HG03139 (cell line): Measurements from ENCODE around the gene PACSIN3.
"Not testable (repeated sequence)": the region's sequence is repeated elsewhere in the genome, so short reads cannot be mapped to it uniquely, and the experiment has no call there.

Experiments
- ATAC-seq: cut with Tn5 transposase; IDR thresholded peaks from one replicate; pipeline ENCODE4 v1.9.1; 2021; ENCODE audit not compliant: unreplicated experiment

PACSIN3 gene

DNA sequence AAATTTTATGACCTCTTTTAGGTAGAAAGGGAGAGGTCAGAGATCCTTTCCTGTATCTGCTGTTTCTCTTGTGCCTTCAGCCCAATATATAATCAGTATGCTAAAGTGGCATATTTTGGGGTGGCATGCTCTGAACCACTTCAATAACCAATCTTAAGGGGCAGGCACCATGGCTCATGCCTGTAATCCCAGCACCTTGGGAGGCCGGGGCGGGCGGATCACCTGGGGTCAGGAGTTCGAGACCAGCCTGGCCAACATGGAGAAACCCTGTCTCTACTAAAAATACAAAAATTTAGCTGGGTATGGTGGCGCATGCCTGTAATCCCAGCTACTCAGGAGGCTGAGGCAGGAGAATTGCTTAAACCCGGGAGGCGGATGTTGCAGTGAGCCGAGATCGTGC is 11.9 kb upstream of the PACSIN3 start:
- ATAC-seq = not testable (repeated sequence)

- no peak for ATAC-seq
Observed at GRCh38 chr11:47192111-47192510, 5.9 kb upstream of the PACSIN3 start.

DNA sequence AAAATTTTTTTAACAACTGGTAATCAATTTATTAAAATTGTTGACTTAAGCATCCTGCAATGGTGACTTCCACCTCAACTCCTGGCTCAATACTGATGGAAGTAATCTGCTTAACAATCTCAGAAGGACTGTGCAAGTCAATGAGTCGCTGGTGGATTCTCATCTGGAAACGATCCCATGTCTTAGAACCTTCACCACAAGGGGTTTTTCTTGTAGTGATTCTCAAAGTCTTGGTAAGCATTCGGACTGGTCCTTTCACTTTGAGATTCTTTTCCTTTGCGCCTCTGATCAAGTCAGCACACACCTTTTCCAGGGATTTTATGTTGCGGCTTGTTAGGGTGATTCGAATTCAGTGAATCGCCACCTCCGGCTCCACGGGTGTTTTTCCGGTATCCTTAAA is 4.9 kb upstream of the PACSIN3 start:
- not testable (repeated sequence) for ATAC-seq

GRCh38 chr11:47189100-47189834 is 3.0 kb upstream of the PACSIN3 start:
- ATAC-seq = no peak

- ATAC-seq = no peak
Observed at GRCh38 chr11:47188259-47188658, 2.0 kb upstream of the PACSIN3 start.

- ATAC-seq = no peak
Observed at GRCh38 chr11:47187723-47188122, 1.5 kb upstream of the PACSIN3 start.

DNA sequence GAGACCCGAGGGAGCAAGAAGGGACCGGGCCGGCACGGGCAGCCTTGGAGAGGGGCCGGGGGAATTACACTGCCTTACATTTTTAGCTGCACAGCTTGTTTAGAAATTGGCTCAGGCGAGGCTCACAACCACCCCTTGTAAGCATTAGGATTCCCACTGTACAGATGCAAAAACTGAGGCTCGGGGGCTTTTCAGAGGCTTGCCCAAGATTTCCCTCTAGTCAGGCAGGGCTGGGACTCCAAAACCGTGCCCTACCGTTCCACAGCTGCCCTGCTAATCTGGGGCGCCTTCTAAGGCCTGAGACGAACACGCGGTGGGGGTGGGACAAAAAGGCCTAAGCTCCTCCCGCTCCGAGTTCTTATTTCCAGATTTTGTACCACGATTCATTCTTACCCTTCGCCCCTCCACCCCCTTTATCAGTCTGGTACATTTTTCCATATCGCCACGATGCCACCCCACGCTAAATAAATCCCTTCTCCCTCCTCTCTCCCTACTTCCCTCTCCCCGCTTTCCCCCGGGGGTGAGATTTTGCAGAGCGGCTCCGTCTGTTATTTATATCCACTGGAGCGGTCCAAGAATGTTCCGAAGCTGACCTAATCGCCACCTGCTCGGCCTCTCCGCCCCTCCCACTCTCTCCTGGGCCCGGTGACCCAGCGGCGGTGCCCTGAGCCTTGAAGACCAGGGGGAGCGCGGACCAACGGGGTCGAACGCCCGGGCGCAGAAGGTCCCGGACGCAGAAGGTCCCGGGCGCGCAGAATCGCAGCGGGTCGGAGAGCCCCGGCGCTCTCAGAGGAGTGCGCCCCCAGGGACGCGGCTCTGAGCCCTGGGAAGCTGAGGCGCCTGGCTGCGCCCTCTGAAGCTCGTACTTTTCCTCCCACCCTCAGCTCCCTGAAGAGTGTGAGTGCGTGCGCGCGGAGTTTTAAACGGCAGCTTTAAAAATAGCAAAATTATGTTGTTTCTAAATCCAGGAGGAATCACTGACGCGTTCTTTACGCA is 764 bp upstream of the PACSIN3 start:
- no peak for ATAC-seq

DNA sequence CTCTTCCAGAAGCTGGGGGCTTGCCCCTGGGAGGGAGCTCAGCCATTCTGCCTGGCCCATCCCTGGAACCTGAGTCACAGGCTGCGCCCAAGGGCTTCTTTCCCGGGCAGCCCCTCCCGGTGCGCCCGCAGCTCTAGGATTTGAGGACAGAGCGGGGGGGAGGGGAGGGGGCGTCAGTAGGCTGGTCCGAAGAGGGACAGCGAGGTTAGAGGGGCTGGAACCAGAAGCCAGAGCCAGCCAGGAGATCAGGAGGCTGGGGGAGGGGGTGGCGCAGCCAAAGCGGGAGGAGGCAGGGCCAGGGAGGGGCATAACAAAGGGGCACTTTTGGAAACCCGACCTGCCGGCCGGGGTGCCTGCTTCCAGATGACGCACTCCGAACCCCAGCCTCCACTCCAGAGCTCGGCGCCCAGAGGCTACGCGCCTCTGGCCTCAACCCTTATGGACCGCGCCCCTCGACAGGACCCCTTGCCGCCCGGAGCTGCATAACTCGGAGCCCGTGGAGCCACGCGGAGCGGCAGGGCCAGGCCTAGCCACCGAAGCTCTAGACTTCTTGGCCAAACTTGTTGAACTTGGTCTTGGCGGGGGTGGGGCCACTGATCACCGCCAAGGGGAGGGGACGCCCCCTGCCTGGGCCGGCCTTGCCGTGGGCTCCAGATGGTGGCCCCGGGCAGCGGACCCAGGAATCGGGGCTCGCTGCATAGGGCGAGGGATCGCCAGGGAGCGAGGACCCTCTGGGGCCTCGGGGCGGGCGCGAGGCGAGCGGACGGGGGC is 744 bp downstream of the PACSIN3 start:
- no peak for ATAC-seq

- ATAC-seq = no peak
Observed at GRCh38 chr11:47184711-47185304, 1.4 kb downstream of the PACSIN3 start.

- ATAC-seq = no peak
Observed at GRCh38 chr11:47183969-47184368, 2.3 kb downstream of the PACSIN3 start.

DNA sequence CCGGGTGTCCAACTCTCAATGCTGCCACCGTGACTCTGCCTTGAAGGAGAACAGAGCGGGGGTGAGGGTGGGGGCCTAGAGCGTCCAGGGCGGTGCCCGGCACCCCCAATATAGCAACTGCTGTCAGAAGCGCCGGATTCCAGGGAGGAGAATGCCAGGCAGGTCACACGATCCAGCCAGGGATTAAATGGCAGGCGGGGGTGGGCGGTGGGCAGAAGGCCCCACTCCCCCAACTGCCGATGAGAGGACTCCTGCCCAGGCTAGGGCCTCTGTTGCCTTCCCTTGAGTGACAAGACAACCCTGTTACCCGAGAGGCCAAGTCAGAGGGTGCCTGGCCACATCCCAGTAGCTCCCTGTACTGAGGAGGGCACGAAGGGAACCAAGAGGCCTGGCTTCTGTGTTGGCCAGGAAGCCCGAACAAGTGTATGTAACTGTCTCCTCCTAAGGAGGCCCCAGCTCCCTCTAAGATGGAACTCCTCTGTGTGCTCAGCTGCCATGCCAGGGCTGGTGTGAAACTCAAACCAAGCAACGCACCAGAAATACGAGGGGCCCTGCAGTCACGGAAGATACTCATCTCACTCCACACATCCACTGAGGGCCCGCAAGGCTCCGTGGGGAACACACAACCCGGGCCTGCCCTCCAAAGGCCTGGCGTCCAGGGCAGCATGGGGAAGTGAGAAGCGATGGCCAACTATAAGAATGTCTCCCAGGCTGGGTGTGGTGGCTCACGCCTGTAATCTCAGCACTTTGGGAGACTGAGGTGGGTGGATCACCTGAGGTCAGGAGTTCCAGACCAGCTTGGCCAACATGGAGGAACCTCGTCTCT is 3.0 kb downstream of the PACSIN3 start:
- ATAC-seq = no peak

- ATAC-seq = no peak
Observed at GRCh38 chr11:47182380-47182779, 3.9 kb downstream of the PACSIN3 start.

- ATAC-seq = no peak
Observed at GRCh38 chr11:47181271-47181670, 5.0 kb downstream of the PACSIN3 start.

GRCh38 chr11:47180006-47180787 is 6.0 kb downstream of the PACSIN3 start:
- no peak for ATAC-seq

DNA sequence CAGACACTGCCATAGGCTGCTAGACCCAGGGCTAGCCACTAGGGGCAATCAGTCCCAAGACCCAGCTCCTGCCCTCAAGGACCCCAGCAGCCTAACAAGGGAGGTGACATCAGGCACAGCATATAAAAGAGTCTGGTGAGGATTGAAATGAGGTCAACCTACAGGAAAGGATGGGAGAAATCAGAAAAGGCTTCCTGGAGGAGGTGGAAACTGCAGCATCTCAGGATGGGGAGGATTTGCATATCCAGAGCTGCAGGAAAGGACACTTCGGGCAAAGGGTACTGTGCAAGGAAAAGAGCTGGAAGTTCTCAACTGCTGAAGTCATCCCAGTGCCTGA is 6.6 kb downstream of the PACSIN3 start:
- ATAC-seq = no peak

DNA sequence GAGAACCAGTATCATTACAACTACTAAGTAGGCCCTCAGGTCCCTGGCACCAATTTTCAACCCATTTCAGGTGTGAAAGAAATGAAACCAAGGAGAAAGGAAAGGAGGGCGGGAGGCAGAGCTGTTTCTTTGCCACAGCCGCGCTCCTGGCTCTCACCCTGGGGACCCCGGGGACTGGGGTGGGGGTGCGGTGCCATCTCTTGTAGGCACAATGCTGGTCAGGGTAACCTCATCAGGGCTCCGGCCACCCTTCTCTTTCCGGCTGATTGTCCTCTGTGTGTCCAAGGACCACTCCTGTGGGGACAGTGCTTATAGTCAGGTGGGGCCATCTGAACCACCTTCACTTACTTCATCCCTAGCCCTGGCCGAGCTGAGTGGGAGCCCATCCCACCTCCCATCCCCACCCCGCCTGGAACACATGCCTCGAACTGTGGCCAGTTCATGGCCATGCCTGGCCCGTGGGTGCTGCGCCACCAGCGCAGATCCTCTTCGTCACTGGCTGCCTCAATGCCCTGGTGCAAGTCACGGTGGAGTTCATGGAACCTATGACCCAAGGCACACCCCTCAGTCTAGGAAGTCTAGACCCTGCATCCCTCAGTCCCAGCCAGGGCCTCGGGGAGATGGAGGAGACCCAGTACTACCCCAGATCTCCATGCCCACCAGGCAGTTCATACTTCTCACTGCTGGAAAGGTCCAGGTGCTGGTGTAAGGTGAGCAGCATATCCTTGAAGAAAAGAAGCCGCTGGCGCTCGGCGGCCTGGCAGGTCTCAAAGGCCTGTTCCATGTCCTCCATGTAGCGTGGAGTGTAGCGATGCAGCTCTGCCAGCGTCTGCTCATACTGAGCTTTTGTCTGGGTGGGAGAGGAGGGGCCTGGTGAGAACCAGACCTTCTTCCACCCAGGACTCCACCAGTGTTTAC is 7.2 kb downstream of the PACSIN3 start:
- no peak for ATAC-seq

DNA sequence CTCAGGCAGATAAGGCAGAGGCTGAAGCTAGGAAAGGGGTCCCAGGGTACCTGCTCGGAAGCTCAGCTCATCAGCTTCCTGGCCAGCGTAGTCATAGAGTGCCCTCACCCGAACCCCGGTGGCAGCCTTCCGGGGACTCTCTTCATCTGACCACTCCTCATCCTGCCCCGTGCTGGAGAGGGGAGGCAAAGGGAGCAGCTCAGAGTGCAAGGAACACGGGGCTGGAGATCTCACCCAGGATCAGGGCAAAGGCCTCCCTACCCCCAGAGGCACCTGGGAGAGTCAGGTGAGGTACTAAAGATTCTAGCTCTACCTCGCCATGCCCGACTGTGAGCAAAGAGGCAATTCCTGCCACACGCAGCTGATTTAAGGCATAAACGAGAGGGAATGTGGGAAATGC is 7.9 kb downstream of the PACSIN3 start:
- ATAC-seq = no peak

DNA sequence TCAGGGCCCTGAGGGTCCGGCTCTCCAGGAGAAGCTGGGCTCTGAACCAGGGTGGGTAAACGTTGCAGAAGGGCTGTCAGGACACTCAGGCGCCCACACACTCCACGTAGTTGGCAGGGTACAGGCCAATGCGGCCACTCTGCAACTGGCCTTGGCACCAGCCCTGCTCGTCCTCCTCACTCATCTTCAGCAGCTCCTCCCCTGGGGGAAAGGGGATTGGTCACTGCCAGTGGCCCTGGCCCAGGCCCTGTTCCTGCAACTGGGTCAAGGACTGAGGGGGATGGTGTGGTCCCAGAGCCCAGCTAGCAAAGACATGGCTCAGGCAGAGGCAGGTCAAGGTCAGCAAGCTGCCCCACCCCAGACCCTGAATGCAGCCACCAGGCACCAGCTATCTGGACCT is 8.4 kb downstream of the PACSIN3 start:
- ATAC-seq = no peak
